ENCODE measurements around the gene RALGAPA1. TPM values are rescaled to one million over a fixed set of nuclear protein-coding genes. Genes with fewer than 3 reads are reported as not detected.

RALGAPA1 gene
- total RNA-seq, 1 donor from 2014 or later: 57.4 TPM

DNA sequence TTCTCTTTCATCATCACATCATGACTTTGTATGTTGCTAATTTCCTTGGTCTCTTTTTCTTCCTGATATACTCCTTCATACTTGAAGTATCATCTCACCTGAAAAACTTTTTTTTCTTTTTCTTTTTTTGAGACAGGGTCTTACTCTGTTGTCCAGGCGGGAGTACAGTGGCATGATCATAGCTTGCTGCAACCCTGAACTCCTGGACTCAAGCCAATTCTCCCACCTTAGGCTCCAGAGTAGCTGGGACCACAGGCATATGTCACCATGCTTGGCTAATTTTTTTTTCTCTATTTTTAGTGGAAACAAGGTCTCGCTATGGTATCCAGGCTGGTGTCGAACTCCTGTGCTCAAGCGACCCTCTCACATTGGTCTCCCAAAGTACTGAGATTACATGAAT, 107.6 kb downstream of the RALGAPA1 start:
- TF ChIP-seq, protein P1, sequence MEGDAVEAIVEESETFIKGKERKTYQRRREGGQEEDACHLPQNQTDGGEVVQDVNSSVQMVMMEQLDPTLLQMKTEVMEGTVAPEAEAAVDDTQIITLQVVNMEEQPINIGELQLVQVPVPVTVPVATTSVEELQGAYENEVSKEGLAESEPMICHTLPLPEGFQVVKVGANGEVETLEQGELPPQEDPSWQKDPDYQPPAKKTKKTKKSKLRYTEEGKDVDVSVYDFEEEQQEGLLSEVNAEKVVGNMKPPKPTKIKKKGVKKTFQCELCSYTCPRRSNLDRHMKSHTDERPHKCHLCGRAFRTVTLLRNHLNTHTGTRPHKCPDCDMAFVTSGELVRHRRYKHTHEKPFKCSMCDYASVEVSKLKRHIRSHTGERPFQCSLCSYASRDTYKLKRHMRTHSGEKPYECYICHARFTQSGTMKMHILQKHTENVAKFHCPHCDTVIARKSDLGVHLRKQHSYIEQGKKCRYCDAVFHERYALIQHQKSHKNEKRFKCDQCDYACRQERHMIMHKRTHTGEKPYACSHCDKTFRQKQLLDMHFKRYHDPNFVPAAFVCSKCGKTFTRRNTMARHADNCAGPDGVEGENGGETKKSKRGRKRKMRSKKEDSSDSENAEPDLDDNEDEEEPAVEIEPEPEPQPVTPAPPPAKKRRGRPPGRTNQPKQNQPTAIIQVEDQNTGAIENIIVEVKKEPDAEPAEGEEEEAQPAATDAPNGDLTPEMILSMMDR (IDR thresholded peaks at IDR 0.05): no peak
- Mint-ChIP-seq H3K27ac (no peak overlapping the region), H3K36me3 (ENCODE audit: low read depth) (peaks cover 18% of the 10 kb centered on the region), H3K4me3 (no peak overlapping the region), H3K9me3 (no peaks in the 10 kb centered on the region), H3K4me1 (no peaks in the 10 kb centered on the region), H3K27me3 (no peaks in the 10 kb centered on the region)
- POLR2A ChIA-PET: no interaction called here
- CTCF ChIA-PET: no interaction called here
- DNase-seq: no peak
- intact Hi-C loops (cut with micrococcal nuclease): no loop called here
- ATAC-seq (ENCODE audit: low read depth): no peak

DNA sequence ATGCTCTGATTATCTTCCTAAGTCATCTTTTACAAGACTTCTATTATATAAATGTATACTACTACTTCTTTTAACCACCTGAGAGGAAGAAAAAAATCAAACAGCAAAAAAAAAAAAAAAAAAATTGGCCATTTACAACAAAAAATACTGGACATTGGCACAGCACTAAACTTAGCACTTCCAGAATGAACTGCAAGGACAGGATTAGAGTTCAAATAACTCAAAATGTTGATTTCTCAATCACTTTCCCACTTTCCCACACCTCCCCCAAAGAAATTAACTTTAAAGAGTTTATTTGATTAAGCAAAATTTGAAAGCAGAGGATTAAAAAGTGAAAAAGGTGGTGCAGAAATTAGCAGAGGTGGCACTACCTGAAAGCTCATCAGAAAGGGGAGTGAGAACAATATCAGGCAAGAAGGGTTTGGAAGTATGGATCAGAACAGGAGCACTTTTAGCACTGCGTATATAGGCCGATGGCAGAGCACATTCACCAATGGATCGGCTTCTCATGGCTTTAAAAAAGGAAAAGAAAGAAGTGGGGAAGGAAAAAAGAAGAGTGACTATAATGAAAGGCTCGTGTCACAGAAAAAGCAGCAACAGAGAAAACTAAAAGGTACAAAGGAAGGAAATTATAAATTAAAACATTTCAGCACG, 109.2 kb downstream of the RALGAPA1 start:
- H3K27me3 Mint-ChIP-seq: no peaks in the 10 kb centered on the region
- CTCF ChIA-PET: no interaction called here
- intact Hi-C loops (cut with micrococcal nuclease): no loop called here
- H3K36me3 Mint-ChIP-seq (ENCODE audit: low read depth): peaks cover 9% of the 10 kb centered on the region
- no peak overlapping the region for H3K4me3 Mint-ChIP-seq
- DNase-seq (no peak), ATAC-seq (ENCODE audit: low read depth) (no peak)
- H3K9me3 Mint-ChIP-seq: no peaks in the 10 kb centered on the region
- no peaks in the 10 kb centered on the region for H3K4me1 Mint-ChIP-seq
- POLR2A ChIA-PET: no interaction called here
- TF ChIP-seq, protein P1 (IDR thresholded peaks at IDR 0.05): no peak
- H3K27ac Mint-ChIP-seq: no peak overlapping the region

DNA sequence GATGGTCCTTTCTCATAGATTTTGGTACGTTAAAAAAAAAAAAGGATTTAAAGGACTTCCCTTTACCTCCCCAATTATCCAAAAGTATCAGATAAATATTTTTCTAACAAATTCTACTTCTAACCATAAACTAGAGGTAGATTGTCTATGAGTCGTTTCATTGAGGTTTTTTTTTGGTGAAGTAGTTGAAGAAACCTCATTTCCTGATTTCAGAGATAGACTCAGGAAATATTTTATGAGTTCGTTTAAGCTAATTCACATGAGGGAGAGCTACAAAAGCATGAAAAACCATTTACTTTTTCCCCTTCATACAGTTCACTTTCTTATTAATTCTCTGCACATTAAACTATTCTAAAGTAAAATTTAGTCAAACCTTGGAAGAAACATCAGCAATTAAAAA, 112.5 kb downstream of the RALGAPA1 start:
- DNase-seq (no peak), ATAC-seq (ENCODE audit: low read depth) (no peak)
- Mint-ChIP-seq H3K4me1 (no peaks in the 10 kb centered on the region), H3K9me3 (no peaks in the 10 kb centered on the region), H3K36me3 (ENCODE audit: low read depth) (peaks cover 5% of the 10 kb centered on the region), H3K4me3 (no peak overlapping the region), H3K27me3 (no peaks in the 10 kb centered on the region), H3K27ac (no peak overlapping the region)
- POLR2A ChIA-PET: no interaction called here
- intact Hi-C loops (cut with micrococcal nuclease): no loop called here
- TF ChIP-seq, protein P1 (IDR thresholded peaks at IDR 0.05): no peak
- CTCF ChIA-PET: no interaction called here

DNA sequence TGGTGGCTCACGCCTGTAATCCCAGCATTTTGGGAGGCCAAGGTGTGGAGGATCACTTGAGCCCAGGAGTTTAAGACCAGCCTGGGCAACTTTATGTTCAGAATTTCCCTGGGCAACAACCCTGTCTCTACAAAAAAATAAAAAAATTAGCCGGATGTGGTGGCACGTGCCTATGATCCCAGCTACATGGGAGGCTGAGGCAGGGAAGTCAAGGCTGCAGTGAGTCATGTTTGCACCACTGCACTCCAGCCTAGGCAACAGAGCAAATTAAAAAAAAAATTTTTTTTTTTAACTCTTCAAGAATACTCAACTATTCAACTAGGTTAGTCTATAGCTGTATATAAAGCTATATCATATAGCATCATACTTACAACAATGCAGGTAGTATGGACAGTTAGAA, 113.0 kb downstream of the RALGAPA1 start:
- DNase-seq (no peak), ATAC-seq (ENCODE audit: low read depth) (no peak)
- ChIA-PET CTCF (no interaction called here), POLR2A (no interaction called here)
- Mint-ChIP-seq H3K27ac (no peak overlapping the region), H3K36me3 (ENCODE audit: low read depth) (peaks cover 1% of the 10 kb centered on the region), H3K27me3 (no peaks in the 10 kb centered on the region), H3K9me3 (no peaks in the 10 kb centered on the region), H3K4me3 (no peak overlapping the region), H3K4me1 (no peaks in the 10 kb centered on the region)
- intact Hi-C loops (cut with micrococcal nuclease): no loop called here
- TF ChIP-seq, protein P1 (IDR thresholded peaks at IDR 0.05): no peak

DNA sequence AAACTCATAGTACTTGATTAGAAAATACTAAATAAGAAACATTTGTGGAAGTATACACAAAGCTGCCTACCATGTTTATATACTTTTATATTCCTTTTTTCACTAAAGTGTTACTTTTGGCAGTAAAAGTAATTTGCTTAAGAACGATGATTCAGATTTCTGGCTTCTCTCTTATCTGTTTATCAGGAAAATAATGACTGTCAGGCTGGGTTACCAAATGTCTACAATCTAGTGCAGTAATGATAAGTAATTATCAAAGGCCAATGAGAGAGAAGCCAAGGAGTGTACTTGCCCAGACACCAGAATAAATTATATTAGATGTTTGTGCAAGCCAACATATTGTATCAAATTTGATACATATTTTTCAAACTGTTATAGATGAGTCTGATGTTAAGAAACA, 113.4 kb downstream of the RALGAPA1 start:
- POLR2A ChIA-PET: no interaction called here
- TF ChIP-seq, protein P1 (IDR thresholded peaks at IDR 0.05): no peak
- no peak overlapping the region for H3K4me3 Mint-ChIP-seq
- H3K36me3 Mint-ChIP-seq (ENCODE audit: low read depth): peaks cover 1% of the 10 kb centered on the region
- no peak overlapping the region for H3K27ac Mint-ChIP-seq
- H3K27me3 Mint-ChIP-seq: no peaks in the 10 kb centered on the region
- ATAC-seq (ENCODE audit: low read depth) (no peak), DNase-seq (no peak)
- H3K9me3 Mint-ChIP-seq: no peaks in the 10 kb centered on the region
- CTCF ChIA-PET: no interaction called here
- no peaks in the 10 kb centered on the region for H3K4me1 Mint-ChIP-seq
- intact Hi-C loops (cut with micrococcal nuclease): no loop called here
